Uterus (tissue), 4 donors: ENCODE results near the gene KHDRBS2. TPM values are rescaled to one million over a fixed set of nuclear protein-coding genes. Genes with fewer than 3 reads are reported as not detected.

ENCODE experiments used
- DNase-seq, 2 donors: peaks; one replicate each; pipeline ENCODE4 v3.0.0-alpha.2; 2019 to 2020
- H3K27ac ChIP-seq, 2 donors: fragments of 200-600 bp; sonication (generic); 1 replicate in 1 of 2; 2 replicates in 1 of 2; pipeline ENCODE4 v1.5.1; 2016 to 2018
- H3K27me3 ChIP-seq, 2 donors: fragments of 200-600 bp; sonication (generic); one replicate each; pipeline ENCODE4 v1.5.1; 2018 to 2019; ENCODE audit warnings: control low read depth in 1 of 2
- H3K36me3 ChIP-seq, 2 donors: fragments of 200-600 bp; sonication (generic); one replicate each; pipeline ENCODE4 v1.5.1; 2019; ENCODE audit warnings: control low read depth in 1 of 2
- H3K4me1 ChIP-seq, 2 donors: fragments of 200-600 bp; sonication (generic); one replicate each; pipeline ENCODE4 v1.5.1; 2018 to 2019; ENCODE audit warnings: control low read depth in 1 of 2
- H3K4me3 ChIP-seq, 2 donors: fragments of 200-600 bp; sonication (generic); 1 replicate in 1 of 2; 2 replicates in 1 of 2; pipeline ENCODE4 v1.5.1; 2018 to 2019; ENCODE audit warnings: mild to moderate bottlenecking in 1 of 2
- H3K9me3 ChIP-seq, 2 donors: fragments of 200-600 bp; sonication (generic); one replicate each; pipeline ENCODE4 v1.5.1; 2019; ENCODE audit warnings: control low read depth in 1 of 2
- CTCF ChIP-seq, 4 experiments: fragments of 200-600 bp in 2 of 4; fragments of 450-650 bp in 2 of 4; sonication (generic) in 2 of 4; IDR thresholded peaks; one replicate each; pipeline ENCODE4 v1.5.1; 2016 to 2019; ENCODE audit warnings: antibody characterized with exemption in 4 of 4, mild to moderate bottlenecking in 2 of 4, moderate library complexity in 1 of 4
- POLR2A ChIP-seq, 2 donors: fragments of 450-650 bp; IDR thresholded peaks; one replicate each; pipeline ENCODE4 v1.6.1; 2016; ENCODE audit warnings: antibody characterized with exemption in 2 of 2, mild to moderate bottlenecking in 1 of 2, moderate library complexity in 1 of 2
- intact Hi-C: fragments of 100-400 bp; cut with DNase I; formaldehyde crosslinking; loops from one replicate; pipeline ENCODE4 v1.15.1; 2023; ENCODE audit warnings: low total_unique reads
- total RNA-seq, 4 donors: library from RNA; depleted of rRNA in 3 of 4; stranded (reverse); fragments of >200 nt in 3 of 4; gene quantifications; one replicate each; pipeline versions ENCODE4 v1.1.0 to v1.2.4, GENCODE V29; 2014 to 2023
- donor health status: DM: yes; HTN: yes; CAD: no.

Gene KHDRBS2
- total RNA-seq, 4 donors from 2014 or later = 0.55 to 7.3 TPM; not detected in 2

- Histone ChIP-seq H3K9me3 (no peaks in the 10 kb centered on the region), H3K4me1 (no peaks in the 10 kb centered on the region), H3K27ac (no peak overlapping the region), H3K36me3 (no peaks in the 10 kb centered on the region), H3K27me3 (no peaks in the 10 kb centered on the region), H3K4me3 (no peak overlapping the region)
- TF ChIP-seq POLR2A (IDR thresholded peaks at IDR 0.05) (no peak), CTCF (IDR thresholded peaks at IDR 0.05) (no peak)
- intact Hi-C loops = no loop called here
- DNase-seq = no peak
Observed at GRCh38 chr6:61894536-61894935, 391.5 kb downstream of the KHDRBS2 start.

GRCh38 chr6:61887423-61887822 is 398.6 kb downstream of the KHDRBS2 start:
- no peak overlapping the region for H3K4me3 ChIP-seq
- no peaks in the 10 kb centered on the region for H3K4me1 ChIP-seq
- H3K36me3 ChIP-seq = no peaks in the 10 kb centered on the region
- H3K27ac ChIP-seq = no peak overlapping the region
- H3K9me3 ChIP-seq = no peaks in the 10 kb centered on the region
- intact Hi-C loops = no loop called here
- DNase-seq = no peak
- TF ChIP-seq CTCF (IDR thresholded peaks at IDR 0.05) = no peak
- TF ChIP-seq POLR2A (IDR thresholded peaks at IDR 0.05) = no peak
- H3K27me3 ChIP-seq = no peaks in the 10 kb centered on the region

- intact Hi-C loops = no loop called here
- Histone ChIP-seq H3K9me3 (no peaks in the 10 kb centered on the region), H3K27me3 (no peaks in the 10 kb centered on the region), H3K4me3 (no peak overlapping the region), H3K36me3 (no peaks in the 10 kb centered on the region), H3K27ac (no peak overlapping the region), H3K4me1 (no peaks in the 10 kb centered on the region)
- TF ChIP-seq POLR2A (IDR thresholded peaks at IDR 0.05) (no peak), CTCF (IDR thresholded peaks at IDR 0.05) (no peak)
- no peak for DNase-seq
Observed at GRCh38 chr6:61886608-61887259, 399.3 kb downstream of the KHDRBS2 start.

- DNase-seq = no peak
- H3K27me3 ChIP-seq = no peaks in the 10 kb centered on the region
- no peaks in the 10 kb centered on the region for H3K4me1 ChIP-seq
- H3K27ac ChIP-seq = no peak overlapping the region
- intact Hi-C loops = no loop called here
- H3K36me3 ChIP-seq = no peaks in the 10 kb centered on the region
- TF ChIP-seq POLR2A (IDR thresholded peaks at IDR 0.05) (no peak), CTCF (IDR thresholded peaks at IDR 0.05) (no peak)
- no peaks in the 10 kb centered on the region for H3K9me3 ChIP-seq
- no peak overlapping the region for H3K4me3 ChIP-seq
Observed at GRCh38 chr6:61869632-61870400, 416.2 kb downstream of the KHDRBS2 start.

- Histone ChIP-seq H3K27me3 (no peaks in the 10 kb centered on the region), H3K36me3 (no peaks in the 10 kb centered on the region), H3K27ac (no peak overlapping the region), H3K4me3 (no peak overlapping the region), H3K9me3 (no peaks in the 10 kb centered on the region), H3K4me1 (no peaks in the 10 kb centered on the region)
- intact Hi-C loops = no loop called here
- no peak for TF ChIP-seq POLR2A (IDR thresholded peaks at IDR 0.05)
- no peak for TF ChIP-seq CTCF (IDR thresholded peaks at IDR 0.05)
- no peak for DNase-seq
Observed at GRCh38 chr6:61868507-61869080, 417.4 kb downstream of the KHDRBS2 start.
